Jurkat, Clone E6-1 (cell line): ENCODE data around the gene COMTD1. TPM values are rescaled to one million over a fixed set of nuclear protein-coding genes. Genes with fewer than 3 reads are reported as not detected.

Experiments used
- DNase-seq: peaks from one replicate; pipeline ENCODE4 v3.0.0-alpha.2; 2011; ENCODE audit warnings: low read depth, low spot score
- H3K4me3 ChIP-seq: 2 replicates; pipeline ENCODE4 v1.5.1; 2011; ENCODE audit warnings: mild to moderate bottlenecking, low read length, control low read depth, moderate library complexity
- polyA plus RNA-seq: library from polyadenylated mRNA; unstranded; fragments of >200 nt; gene quantifications from one replicate; pipeline ENCODE4 v1.2.1, GENCODE V29; 2012; ENCODE audit warnings: missing spikeins; ENCODE audit not compliant: insufficient read length, insufficient read depth

Gene COMTD1
- 16.4 TPM for polyA plus RNA-seq

DNA sequence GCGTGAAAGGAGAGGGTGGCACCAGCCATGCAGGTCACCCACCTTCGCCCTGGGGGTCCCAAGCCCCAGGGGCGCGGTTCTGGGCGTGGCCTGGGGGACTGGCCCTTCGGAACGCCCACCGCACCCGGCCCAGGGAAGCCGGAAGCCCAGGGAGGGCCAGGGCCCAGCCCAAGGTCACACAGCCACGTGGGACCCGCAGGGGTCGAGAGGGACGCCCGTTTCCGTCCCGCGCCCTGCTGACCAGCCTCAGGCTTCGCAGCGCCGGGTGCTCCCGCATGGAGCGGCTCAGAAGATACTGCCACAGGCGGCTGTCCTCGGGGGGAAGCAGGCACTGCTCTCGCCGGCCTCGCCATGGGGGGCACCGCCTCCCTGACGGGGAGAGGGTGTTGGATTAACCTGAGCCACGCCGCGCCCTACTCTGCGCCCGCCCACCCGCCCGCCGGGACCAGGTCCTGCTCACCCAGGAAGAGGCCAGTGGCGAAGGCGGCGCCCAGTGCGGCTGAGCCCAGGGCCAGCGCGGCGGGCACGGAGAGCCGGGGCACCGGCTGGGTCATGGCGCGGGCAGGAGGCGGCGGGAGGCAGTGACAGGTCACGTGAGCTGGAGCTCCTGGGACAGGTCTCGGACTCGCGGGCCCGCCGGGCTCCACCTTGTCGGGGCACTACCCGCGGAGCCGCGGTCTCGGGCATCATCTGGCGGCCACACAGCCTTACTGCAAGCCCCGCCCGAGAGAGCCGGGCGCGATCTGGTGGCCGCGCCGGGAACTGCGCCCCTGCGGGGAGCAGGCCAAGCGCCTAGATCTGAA, at the start of gene COMTD1:
Gene COMTD1 (minus strand): TSS at position 583 of the 803 bp plus-strand sequence. CDS start 29 bp downstream, at position 554.
- H3K4me3 ChIP-seq, result peak within 1 kb of the TSS; percentile 74
- peak; percentile 86 for DNase-seq

DNA sequence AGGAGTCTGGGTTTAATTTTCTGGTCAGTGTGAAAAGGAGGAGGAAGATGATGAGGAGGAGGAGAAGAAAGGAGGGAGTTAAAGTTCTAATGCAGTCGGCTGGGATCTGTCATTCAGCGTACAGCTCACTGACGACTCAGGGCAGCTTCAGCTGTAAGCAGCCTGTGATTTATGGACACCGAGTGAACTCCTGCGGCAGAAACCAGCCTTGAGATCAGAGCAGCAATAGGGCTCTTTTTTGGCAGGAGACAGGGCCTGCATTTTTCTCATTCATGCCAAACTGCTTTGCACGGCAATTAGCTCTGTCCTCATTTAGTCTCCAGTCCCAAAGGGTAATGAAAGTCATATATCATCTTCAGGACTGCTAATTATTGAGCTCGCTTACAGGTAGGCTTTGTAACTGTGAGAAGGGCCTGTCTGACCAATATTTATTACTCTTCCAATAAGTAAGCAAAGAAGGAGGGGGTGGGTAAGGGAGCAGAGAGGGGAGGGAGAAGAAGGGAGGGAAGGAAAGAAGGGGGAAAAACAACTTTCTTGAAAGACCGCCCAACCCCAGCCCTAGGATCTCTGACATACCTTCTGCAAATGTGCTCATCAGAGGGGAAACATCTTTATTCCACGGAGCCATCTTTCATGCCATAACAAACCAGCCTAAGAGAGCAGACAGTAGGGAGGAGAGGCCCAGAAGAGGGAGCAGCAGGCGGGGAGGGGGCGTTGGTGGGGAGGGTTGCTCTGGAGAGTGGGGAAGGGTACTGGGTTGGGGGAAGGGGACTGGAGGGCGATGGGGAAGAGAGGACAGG, 48.1 kb upstream of the COMTD1 start:
- DNase-seq, result no peak
- H3K4me3 ChIP-seq, result no peak overlapping the region

DNA sequence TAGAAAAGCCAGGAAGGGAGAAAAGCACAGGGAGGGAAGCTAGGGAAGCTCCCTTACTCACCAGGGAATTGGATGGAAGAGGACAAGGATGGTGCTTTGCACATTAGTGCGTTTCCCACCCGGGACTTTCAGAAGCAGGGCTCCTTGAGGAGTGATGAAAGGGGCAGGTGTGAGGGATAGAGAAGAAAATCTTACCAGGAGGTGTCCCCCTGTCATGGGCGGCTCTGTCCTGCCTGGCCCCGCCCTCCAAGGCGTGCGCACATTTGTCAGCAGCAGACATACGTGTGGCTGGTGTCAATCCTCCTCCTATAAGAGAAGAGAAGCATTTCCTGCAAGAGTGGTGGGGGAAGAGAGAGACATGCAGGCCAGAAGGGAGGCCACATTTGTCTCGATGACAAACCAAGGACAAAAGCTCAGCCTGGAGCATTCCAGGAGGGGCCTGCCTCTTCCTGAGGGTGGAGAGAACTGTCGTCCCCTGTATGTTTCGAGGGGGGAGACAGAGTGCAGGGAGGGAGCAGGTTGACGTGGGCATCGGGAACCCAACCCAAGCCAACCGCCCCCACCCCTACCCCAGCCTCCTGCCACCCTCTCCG, 47.4 kb upstream of the COMTD1 start:
- no peak for DNase-seq
- H3K4me3 ChIP-seq, result no peak overlapping the region

DNA sequence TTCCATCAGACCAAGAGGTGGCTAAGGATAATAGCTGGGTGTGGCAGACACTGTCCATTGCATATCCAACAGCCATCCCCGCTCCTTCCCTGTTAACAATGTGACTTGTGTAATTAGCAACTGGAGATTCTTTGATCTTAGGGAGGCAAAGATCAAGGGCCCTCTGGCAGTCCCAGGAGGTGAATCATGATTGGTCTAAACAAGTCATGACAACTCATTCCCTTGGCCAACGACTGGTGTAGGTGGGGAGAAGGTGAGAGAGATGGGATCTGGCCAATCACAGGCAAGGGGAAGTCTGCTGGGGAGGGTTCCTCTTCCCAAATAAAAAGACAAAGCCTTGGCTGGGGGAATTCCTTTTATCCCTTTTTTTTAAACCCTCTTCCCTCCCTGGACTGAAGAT, 46.2 kb upstream of the COMTD1 start:
- H3K4me3 ChIP-seq, result no peak overlapping the region
- no peak for DNase-seq

DNA sequence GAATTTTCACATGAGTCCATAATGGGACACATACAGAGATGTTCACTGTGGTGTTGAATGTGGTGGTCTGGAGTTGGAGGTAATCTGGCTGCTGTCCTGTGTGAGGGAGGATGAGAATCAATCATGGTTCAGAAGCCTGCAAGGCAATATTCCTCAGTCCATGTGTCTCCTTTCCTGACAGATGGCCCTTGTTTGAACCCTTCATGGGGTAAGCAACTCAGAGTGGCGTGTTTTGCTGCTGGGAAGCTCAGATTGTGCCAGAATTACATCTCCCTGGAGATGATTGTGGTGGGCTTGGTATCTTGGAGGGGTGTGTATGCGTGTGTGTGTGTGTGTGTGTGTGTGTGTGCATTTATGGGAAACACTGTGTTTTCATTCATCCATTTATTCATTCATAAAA, 44.5 kb upstream of the COMTD1 start:
- H3K4me3 ChIP-seq, result no peak overlapping the region
- no peak for DNase-seq

DNA sequence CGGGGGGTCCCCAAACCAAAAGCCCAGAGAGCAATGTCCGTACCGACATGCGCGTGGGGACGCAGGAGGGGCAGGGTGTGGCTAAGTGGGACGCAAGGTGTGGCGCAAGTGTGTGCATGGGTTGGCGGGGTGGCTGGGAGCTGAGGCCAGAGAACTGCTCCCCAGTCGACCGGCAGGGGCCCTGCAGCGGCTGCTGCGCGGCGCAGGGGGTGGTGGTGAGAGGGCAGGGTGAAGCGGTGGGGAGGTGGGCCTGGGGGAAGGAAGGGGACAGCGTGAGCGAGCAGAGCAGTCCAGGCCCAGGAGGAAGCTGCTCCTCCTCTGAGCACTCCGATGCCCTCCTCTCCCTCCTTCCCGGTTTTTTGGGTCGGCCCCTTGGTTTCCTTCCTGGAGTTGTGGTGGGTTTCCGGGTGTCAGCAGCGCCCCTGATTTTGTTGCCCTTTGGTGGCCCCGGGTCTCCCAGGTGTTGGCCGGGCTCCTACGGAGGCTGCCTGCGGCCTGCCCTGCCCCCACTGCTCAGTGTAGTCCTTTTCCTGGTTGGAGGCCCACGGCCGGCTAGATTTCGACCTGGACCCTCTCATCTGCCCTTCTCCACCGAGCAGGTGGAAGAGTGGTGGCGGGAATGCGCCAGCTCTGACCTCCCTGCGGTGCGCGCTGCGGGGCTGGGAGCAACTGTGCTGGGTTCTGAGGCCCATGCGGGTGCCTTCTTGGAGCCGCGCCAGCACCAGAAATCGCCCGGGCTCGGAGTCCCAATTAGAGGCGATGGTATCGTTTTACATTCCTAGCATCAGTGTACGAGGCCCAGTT, 40.5 kb upstream of the COMTD1 start:
- no peak for DNase-seq
- no peak overlapping the region for H3K4me3 ChIP-seq

DNA sequence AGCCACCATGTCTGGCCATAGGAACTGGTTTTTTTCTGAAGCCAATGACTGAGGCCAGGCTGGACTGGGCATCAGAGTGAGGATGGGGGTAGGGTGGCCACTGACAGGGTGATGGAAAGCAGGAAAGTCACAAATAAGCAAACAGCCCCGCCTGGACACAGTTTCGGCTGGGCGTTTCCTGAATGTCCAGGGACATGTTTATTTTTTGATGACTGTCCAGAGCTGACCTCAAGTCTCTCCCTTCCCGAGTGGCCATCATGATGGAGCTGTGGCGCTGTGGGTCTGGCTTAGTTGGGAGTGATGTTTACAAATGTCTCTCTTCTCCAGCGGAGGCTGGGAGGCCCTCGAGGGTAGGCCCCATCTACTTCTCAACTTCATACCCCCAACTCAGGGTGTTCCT, 37.1 kb upstream of the COMTD1 start:
- DNase-seq, result no peak
- H3K4me3 ChIP-seq, result no peak overlapping the region

DNA sequence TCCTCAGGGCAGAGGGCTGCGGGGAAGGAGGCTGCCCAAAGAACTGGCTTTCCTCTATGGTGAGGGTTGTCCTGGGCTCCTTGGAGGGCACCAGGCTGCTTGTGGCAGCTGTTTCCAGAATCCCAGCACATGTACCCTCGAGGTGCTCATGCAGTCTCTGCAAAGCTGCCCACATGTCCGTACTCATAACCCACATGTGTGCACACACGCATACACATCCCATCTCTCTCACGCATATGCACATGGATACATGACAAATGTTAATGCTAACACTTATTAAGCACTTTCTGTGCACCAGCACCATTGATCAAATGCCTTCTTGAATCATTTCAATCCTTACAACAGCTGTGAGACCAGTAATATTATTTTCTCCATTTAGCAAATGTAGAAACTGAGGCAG, 36.3 kb upstream of the COMTD1 start:
- H3K4me3 ChIP-seq, result no peak overlapping the region
- DNase-seq, result no peak

DNA sequence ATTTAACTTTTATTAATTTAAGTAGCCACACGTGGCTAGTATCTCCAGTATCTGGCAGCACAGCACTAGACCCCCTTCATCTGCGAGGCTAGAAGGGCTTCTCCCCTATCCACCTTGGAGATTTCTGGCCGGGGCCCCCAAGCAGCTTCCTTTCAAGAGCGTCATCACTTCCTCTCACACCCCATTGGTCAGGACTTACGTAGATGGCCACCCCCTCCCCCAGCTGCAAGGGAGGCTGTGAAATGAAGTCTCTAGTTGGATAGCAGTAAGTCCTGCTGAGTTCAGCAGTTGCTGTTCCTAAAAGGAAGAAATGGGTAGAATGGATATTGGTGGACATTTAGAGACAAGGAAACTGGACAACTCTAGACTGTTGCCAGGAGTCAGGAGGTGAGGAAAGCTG, 33.8 kb upstream of the COMTD1 start:
- no peak overlapping the region for H3K4me3 ChIP-seq

DNA sequence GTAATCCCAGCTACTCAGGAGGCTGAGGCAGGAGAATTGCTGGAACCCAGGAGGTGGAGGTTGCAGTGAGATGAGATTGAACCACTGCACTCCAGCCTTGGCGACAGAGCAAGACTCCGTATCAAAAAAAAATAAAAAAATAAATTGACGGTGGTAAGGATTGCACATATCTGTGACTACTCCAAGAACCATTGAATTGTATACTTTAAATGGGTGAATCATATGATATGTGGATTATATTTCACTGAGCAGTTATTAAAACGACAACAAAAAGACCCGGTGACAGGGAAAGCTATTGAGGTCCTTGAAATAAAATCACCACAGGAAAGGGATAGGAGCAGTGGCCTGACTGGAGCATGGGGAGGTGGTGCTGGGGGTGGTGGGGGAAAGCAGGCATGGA, 31.2 kb upstream of the COMTD1 start:
- no peak for DNase-seq

More for the DNA sequence above, 33.8 kb upstream of the COMTD1 start:
- DNase-seq, result no peak

DNA sequence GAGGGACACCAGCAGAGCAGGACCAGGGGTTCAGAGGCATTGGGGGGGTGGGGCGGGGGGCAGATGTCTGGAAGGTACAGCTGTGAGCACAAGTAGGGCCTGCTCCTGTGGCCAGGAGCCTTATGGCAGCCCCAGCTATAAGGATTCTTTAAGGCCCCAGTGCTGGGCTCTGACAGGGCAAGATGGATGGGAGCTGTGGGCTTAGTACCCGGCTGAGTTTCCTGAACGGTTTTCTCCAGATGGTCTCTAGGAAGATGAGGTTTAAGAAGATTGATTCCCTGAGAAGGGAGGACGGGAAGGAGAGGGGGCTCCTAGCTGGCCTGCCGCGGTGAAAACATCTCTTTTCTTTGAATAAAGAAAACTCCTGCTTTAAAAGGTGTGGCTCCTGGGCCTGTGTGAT, 30.1 kb upstream of the COMTD1 start:
- DNase-seq, result no peak

More for the DNA sequence above, 31.2 kb upstream of the COMTD1 start:
- no peak overlapping the region for H3K4me3 ChIP-seq

DNA sequence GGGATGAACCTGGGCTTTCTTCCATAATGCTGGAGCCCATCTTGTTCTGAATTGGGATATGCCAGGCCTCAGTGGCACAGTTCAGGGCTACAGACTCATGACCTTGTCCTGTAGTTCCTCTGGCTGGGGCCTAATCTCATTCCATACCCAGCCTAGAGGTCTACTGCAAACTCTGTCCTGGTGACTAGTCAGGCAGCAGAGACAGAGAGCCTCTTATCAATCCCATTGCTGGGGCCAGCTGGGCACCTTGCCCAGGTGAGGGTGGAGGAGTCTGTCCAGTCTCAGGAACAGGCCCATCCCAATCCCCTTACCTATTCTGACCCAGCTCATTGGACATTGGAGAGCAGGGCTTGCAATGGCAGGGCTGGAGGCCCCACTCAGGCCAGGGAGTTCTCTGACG, 28.0 kb upstream of the COMTD1 start:
- no peak for DNase-seq
- no peak overlapping the region for H3K4me3 ChIP-seq

More for the DNA sequence above, 30.1 kb upstream of the COMTD1 start:
- H3K4me3 ChIP-seq, result no peak overlapping the region

DNA sequence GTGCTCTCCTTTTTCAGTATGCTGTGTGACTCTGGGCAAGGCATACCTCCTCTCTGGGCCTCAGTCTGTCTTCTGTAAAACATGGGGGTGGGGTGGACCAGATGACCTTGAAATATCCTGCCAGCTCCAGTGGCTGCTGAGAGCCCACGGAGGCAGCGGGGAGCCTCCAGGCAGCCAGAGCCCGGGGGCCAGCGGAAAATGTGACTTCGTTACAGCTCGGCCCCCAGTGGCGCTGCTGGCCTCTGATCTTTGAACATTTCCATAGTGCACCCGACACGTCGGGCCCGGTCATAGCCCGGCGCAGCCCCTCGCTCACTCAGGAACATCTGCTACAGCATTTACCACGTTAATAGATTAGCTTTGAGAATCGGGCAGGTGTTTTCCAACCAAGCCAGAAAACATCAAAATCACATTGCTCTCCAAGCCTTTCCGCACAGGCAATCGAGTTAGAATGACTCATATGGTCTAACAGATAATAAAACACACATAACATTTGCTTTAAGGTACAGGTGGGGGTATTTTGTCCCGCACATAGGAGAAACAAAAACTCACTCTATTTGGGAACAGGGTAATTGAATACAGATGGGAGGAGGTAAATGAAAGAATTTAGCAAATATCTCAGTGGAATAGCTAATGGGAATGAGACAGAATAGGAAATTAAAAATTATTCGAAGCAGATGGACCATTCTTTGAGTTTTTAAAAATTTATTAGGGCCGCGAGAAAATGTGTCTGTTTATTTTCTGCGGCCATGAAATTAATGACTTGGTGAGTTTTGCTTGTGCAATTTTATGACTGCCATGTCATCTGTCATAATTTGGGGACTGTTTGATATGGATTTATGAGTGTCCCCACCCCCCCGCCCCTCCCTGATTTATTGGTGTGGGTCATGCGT, 26.3 kb upstream of the COMTD1 start:
- H3K4me3 ChIP-seq, result no peak overlapping the region
- no peak for DNase-seq

DNA sequence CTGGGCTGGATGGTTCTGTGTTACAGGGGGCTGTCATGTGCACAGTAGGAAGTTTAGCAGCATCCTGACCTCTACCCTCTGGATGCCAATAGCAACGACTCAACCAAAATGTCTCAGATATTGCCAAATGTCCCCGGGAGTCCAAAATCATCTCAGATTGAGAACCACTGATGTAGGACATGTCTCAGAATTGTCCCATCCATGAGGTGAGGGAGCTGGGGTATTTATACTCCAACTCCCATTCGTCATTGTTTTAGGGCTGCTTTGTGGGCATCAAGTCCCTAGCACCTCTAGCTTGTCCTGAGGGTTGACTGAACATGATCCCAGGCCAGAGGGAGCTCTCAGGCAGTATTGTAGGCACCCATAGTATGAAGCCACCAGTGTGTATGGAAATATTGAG, 25.2 kb upstream of the COMTD1 start:
- DNase-seq, result no peak
- H3K4me3 ChIP-seq, result no peak overlapping the region

DNA sequence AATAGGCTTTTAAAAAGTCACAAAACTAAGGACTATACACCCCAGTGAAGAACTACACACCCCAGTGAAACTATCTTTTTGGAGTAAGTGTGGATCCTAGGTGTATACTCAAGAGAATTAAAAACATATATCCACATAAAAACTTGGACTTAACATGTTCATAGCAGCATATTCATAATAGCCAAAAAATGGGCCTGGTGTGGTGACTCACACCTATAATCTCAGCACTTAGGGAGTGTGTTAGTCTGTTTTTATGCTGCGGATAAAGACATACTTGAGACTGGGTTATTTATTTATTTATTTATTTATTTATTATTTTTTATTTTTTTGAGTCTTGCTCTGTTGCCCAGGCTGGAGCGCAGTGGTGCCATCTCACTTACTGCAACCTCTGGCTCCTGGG, 19.0 kb upstream of the COMTD1 start:
- no peak for DNase-seq
- no peak overlapping the region for H3K4me3 ChIP-seq

DNA sequence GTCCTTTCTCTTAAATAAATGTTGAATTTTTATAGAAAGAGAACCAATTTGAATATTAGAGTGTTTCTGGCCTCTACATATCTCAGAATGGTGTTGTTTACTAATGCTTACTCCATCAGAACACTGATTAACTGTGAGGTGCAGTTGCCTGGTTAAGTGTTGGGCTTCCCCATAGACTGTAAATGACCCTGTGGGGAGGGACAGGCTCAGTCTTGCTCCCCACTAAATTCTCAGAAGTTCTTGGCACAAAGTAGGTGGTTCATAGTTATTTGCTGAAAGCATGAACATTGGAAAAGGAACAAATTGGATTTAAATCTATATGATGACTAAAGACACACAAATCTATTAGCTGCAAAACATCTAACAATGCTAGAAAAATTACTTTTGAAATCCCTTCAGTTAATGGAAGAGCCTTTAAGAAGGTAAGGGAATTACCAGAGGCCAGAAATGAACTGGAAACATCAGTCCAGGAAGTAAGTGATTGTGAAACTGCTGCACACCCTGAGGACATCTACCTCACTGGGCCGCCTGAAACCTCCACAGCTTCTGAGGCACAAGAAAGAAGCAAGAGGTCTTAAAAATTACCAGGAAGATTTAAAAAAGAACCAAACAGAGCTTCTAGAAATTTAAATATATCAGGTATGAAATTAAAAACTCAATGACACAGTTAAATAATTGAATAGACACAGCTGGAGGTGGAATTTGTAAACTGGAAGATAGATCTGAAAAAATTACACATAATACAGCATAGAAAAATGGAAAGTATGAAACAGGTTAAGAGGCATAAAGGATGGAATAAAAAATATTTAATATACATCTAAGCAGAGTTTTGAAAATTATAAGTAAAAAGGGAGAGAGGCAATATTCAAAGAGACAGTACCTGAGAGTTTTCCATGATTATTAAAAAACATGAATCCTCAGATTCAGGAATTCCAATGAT, 17.8 kb upstream of the COMTD1 start:
- H3K4me3 ChIP-seq, result no peak overlapping the region
- DNase-seq, result no peak

DNA sequence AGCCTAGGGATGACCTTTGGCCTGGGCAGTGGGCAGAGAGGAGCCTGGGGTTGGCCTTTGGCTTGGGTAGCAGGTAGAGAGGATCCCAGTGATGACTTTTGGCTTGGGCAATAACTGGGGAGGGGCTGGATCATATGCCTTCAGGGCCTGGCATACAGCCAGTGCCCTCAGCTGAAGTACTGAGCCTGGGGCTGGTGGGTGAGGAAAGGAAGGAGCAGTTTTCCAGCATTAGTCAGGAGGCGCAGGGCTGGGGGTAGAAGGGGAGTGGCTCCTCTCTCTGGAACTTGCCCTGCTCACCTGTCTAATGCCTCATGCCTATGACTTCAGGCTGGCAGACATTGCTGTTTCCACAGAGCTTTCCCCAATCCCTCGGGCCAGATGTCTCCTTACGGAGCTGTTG, 15.2 kb upstream of the COMTD1 start:
- DNase-seq, result no peak
- no peak overlapping the region for H3K4me3 ChIP-seq
